H1 (cell line): ENCODE results near the gene SLAMF6. TPM values are rescaled to one million over a fixed set of nuclear protein-coding genes. Genes with fewer than 3 reads are reported as not detected.
"Not testable (repeated sequence)": the region's sequence is repeated elsewhere in the genome, so short reads cannot be mapped to it uniquely, and the experiment has no call there.

Experiments
- CTCF ChIA-PET: fragments of 300-600 bp; sonication (Branson Sonifier 250); formaldehyde crosslinking; loops from one replicate; lab custom pipeline; 2021; ENCODE audit not compliant: partially characterized antibody; lab: Charles Lee
- POLR2A ChIA-PET: fragments of 300-600 bp; sonication (Branson Sonifier 250); formaldehyde crosslinking; loops from one replicate; lab custom pipeline; 2021; ENCODE audit warnings: inconsistent platforms; ENCODE audit not compliant: partially characterized antibody; lab: Charles Lee
- DNase-seq, 2 experiments: peaks; one replicate each; pipeline versions ENCODE4 v3.0.0 to v3.0.0-alpha.2; 2010 to 2022; ENCODE audit warnings: low spot score in 2 of 2, low read depth in 1 of 2, mixed read lengths in 1 of 2
- FAIRE-seq: peaks from 2 replicates; lab custom pipeline; 2011; peaks lifted over from hg19 to GRCh38; lab: Jason Lieb, UNC
- H2AFZ ChIP-seq: 2 replicates; pipeline ENCODE4 v1.8.1; 2012; ENCODE audit warnings: low read length, inconsistent platforms
- H2AK5ac ChIP-seq: 2 replicates; pipeline ENCODE4 v1.6.1; 2013; ENCODE audit warnings: low read depth, low read length
- H2BK120ac ChIP-seq: replicated peaks from 2 replicates; pipeline ENCODE3; 2013; ENCODE audit warnings: low read depth, low read length, inconsistent platforms
- H2BK12ac ChIP-seq: 2 replicates; pipeline ENCODE4 v1.6.1; 2013; ENCODE audit warnings: low read depth, low read length
- H2BK15ac ChIP-seq: 2 replicates; pipeline ENCODE4 v1.6.1; 2013; ENCODE audit warnings: low read length
- H2BK20ac ChIP-seq: 2 replicates; pipeline ENCODE4 v1.6.1; 2013; ENCODE audit warnings: low read length
- H2BK5ac ChIP-seq: 2 replicates; pipeline ENCODE4 v1.6.1; 2013; ENCODE audit warnings: low read depth, low read length
- H3K14ac ChIP-seq: 2 replicates; pipeline ENCODE4 v1.6.1; 2013; ENCODE audit warnings: inconsistent platforms; ENCODE audit not compliant: insufficient read length
- H3K18ac ChIP-seq: 2 replicates; pipeline ENCODE4 v1.6.1; 2013; ENCODE audit warnings: low read length; ENCODE audit errors: extremely low read depth
- H3K23ac ChIP-seq: 2 replicates; pipeline ENCODE4 v1.6.1; 2013; ENCODE audit warnings: inconsistent platforms; ENCODE audit not compliant: insufficient read length
- H3K23me2 ChIP-seq: 2 replicates; pipeline ENCODE4 v1.6.1; 2013; ENCODE audit warnings: low read depth, low read length
- H3K27ac ChIP-seq: 2 replicates; pipeline ENCODE4 v1.6.1; 2011; ENCODE audit warnings: low read depth, low read length, inconsistent platforms
- H3K27me3 ChIP-seq, 4 experiments: replicated peaks in 1 of 4; 1 replicate in 1 of 4; 2 replicates in 3 of 4; pipeline versions ENCODE4 v1.6.1 to v1.8.1; 2011 to 2013; ENCODE audit warnings: low read length in 3 of 4, mild to moderate bottlenecking in 3 of 4, inconsistent platforms in 2 of 4, mixed read lengths in 2 of 4, moderate library complexity in 1 of 4; ENCODE audit not compliant: control insufficient read depth in 3 of 4, insufficient read depth in 3 of 4; ENCODE audit errors: extremely low read depth in 1 of 4
- H3K36me3 ChIP-seq, 4 experiments: 2 replicates each; pipeline versions ENCODE4 v1.6.1 to v1.8.1; 2011 to 2013; ENCODE audit warnings: mild to moderate bottlenecking in 4 of 4, low read length in 3 of 4, moderate library complexity in 2 of 4, control low read depth in 1 of 4, inconsistent platforms in 1 of 4; ENCODE audit not compliant: insufficient read depth in 4 of 4, control insufficient read depth in 2 of 4
- H3K4ac ChIP-seq: replicated peaks from 2 replicates; pipeline ENCODE3; 2013; ENCODE audit warnings: low read length, low read depth, mixed read lengths, inconsistent platforms; ENCODE audit not compliant: insufficient read length
- H3K4me1 ChIP-seq, 4 experiments: replicated peaks in 1 of 4; 1 replicate in 1 of 4; 2 replicates in 3 of 4; pipeline versions ENCODE4 v1.6.1 to v1.8.1; 2011 to 2013; ENCODE audit warnings: low read length in 3 of 4, inconsistent platforms in 2 of 4, mixed read lengths in 1 of 4; ENCODE audit not compliant: insufficient read depth in 4 of 4, control insufficient read depth in 3 of 4
- H3K4me2 ChIP-seq, 2 experiments: 2 replicates each; pipeline versions ENCODE4 v1.6.1 to v1.8.1; 2011 to 2013; ENCODE audit warnings: low read depth in 2 of 2, low read length in 2 of 2, control low read depth in 1 of 2, inconsistent platforms in 1 of 2, mild to moderate bottlenecking in 1 of 2; ENCODE audit not compliant: insufficient read depth in 1 of 2
- H3K4me3 ChIP-seq, 4 experiments: fragments of 200-600, 300-600 bp in 1 of 4; sonication (generic), shearing (Covaris generic), sonication (Bioruptor Twin) in 1 of 4; 2 replicates each; pipeline versions ENCODE4 v1.5.1 to v1.8.1; 2011 to 2016; ENCODE audit warnings: low read length in 4 of 4, low read depth in 3 of 4, control low read depth in 2 of 4, inconsistent platforms in 2 of 4, mild to moderate bottlenecking in 2 of 4, mixed read lengths in 1 of 4, moderate library complexity in 1 of 4; ENCODE audit not compliant: insufficient read depth in 2 of 4; ENCODE audit errors: extremely low read depth in 1 of 4
- H3K56ac ChIP-seq: replicated peaks from 2 replicates; pipeline ENCODE3; 2013; ENCODE audit warnings: low read depth, mild to moderate bottlenecking, mixed read lengths, low read length, inconsistent platforms; ENCODE audit not compliant: insufficient read length
- H3K79me1 ChIP-seq: 2 replicates; pipeline ENCODE4 v1.6.1; 2013; ENCODE audit warnings: low read depth, low read length, control low read depth
- H3K79me2 ChIP-seq, 2 experiments: 2 replicates each; pipeline versions ENCODE4 v1.6.1 to v1.8.1; 2012 to 2013; ENCODE audit warnings: low read length in 2 of 2, mild to moderate bottlenecking in 2 of 2, inconsistent platforms in 1 of 2; ENCODE audit not compliant: insufficient read depth in 2 of 2, control insufficient read depth in 1 of 2
- H3K9ac ChIP-seq, 4 experiments: replicated peaks in 1 of 4; 1 replicate in 1 of 4; 2 replicates in 3 of 4; pipeline versions ENCODE4 v1.6.1 to v1.8.1; 2011 to 2013; ENCODE audit warnings: low read depth in 3 of 4, low read length in 3 of 4, control low read depth in 2 of 4, mild to moderate bottlenecking in 2 of 4, moderate library complexity in 2 of 4, inconsistent platforms in 1 of 4; ENCODE audit errors: extremely low read depth in 1 of 4
- H3K9me3 ChIP-seq, 2 experiments: 2 replicates each; pipeline versions ENCODE4 v1.6.1 to v1.8.1; 2012 to 2013; ENCODE audit warnings: mild to moderate bottlenecking in 2 of 2, moderate library complexity in 2 of 2, control low read depth in 1 of 2, inconsistent platforms in 1 of 2, low read depth in 1 of 2, low read length in 1 of 2, mixed read lengths in 1 of 2; ENCODE audit not compliant: insufficient read depth in 2 of 2
- H4K20me1 ChIP-seq, 2 experiments: replicated peaks in 1 of 2; 2 replicates each; pipeline versions ENCODE3 to v1.8.1; 2011 to 2013; ENCODE audit warnings: inconsistent platforms in 2 of 2, low read length in 2 of 2, mild to moderate bottlenecking in 1 of 2; ENCODE audit not compliant: insufficient read depth in 2 of 2, control insufficient read depth in 1 of 2
- H4K5ac ChIP-seq: 2 replicates; pipeline ENCODE4 v1.6.1; 2013; ENCODE audit warnings: low read length, low read depth, mixed read lengths, inconsistent platforms; ENCODE audit not compliant: insufficient read length
- H4K8ac ChIP-seq: 2 replicates; pipeline ENCODE4 v1.8.0; 2013; ENCODE audit warnings: mild to moderate bottlenecking, moderate library complexity, low read length, inconsistent platforms; ENCODE audit not compliant: insufficient read depth; ENCODE audit errors: extremely low read depth
- H4K91ac ChIP-seq: replicated peaks from 2 replicates; pipeline ENCODE3; 2013; ENCODE audit warnings: low read length, mixed read lengths, inconsistent platforms; ENCODE audit not compliant: insufficient read length
- WGBS, 2 experiments: shearing (Covaris generic) in 1 of 2; methylation state at CpG; one replicate each; pipeline versions ENCODE4 v1.1.6 to v1.1.7; 2013 to 2015; ENCODE audit warnings: low lambda C conversion rate in 2 of 2, mixed read lengths in 2 of 2, inconsistent platforms in 1 of 2, low coverage in 1 of 2, missing lambda C conversion rate in 1 of 2; ENCODE audit not compliant: insufficient replicate concordance in 2 of 2, insufficient coverage in 1 of 2, insufficient read length in 1 of 2; ENCODE audit errors: extremely low coverage in 1 of 2, missing lambda C conversion rate in 1 of 2; 5-methylcytosine and 5-hydroxymethylcytosine counted together
- polyA plus RNA-seq, 7 experiments: library from polyadenylated mRNA; depleted of rRNA in 3 of 7; stranded (reverse) in 5 of 7; unstranded in 2 of 7; fragments of >200 nt in 5 of 7; fragments of 200-250 nt in 2 of 7; gene quantifications; 1 replicate in 5 of 7; 2 replicates in 1 of 7; 4 replicates in 1 of 7; pipeline versions ENCODE4 v1.2.1 to v1.2.3, GENCODE V29; 2011 to 2013; ENCODE audit warnings: missing spikeins in 2 of 7, mixed read lengths in 2 of 7
- total RNA-seq: library from RNA; stranded (reverse); fragmentation: NEBNext Ultra II Directional; extraction: Animal tissue kit (Norgen Biotek cat#: 25700); gene quantifications from 2 replicates; pipeline ENCODE4 v1.2.1, GENCODE V29; 2021

The SLAMF6 gene
- total and polyA plus RNA-seq, 2 of the 8 experiments (the other 6 are each of a cell fraction or from before 2014, with no cell fraction given), result not detected

GRCh38 chr1:160529401-160529952 is 6.4 kb upstream of the SLAMF6 start:
- H3K14ac ChIP-seq, H4K8ac ChIP-seq, H3K4ac ChIP-seq, FAIRE-seq, H3K18ac ChIP-seq, H3K36me3 ChIP-seq, H3K27ac ChIP-seq, H3K79me1 ChIP-seq, H2AK5ac ChIP-seq, H3K27me3 ChIP-seq, H2AFZ ChIP-seq, H4K5ac ChIP-seq, H2BK120ac ChIP-seq, H4K20me1 ChIP-seq, DNase-seq, H2BK15ac ChIP-seq, H4K91ac ChIP-seq, POLR2A ChIA-PET, H2BK12ac ChIP-seq, H3K4me1 ChIP-seq, H2BK20ac ChIP-seq, H2BK5ac ChIP-seq, H3K79me2 ChIP-seq, H3K56ac ChIP-seq, H3K9ac ChIP-seq, H3K23ac ChIP-seq, H3K23me2 ChIP-seq, H3K4me2 ChIP-seq, H3K4me3 ChIP-seq: not testable (repeated sequence)
- 84% methylated on average over 7 of the region's 7 CpGs; no CpG with 5 or more reads in 1 of the 2 experiments for WGBS, 2 experiments
- CTCF ChIA-PET, result interaction anchor here (0.9 to 2.2 kb wide), 8 partner anchors 10 to 116 kb away, joined by 3 to 8 read pairs (median 4); no protein-coding TSS in a partner anchor
- H3K9me3 ChIP-seq, result peaks cover 6 to 15% of the 10 kb centered on the region in 2 experiments; a peak in 3 of 4 replicates

DNA sequence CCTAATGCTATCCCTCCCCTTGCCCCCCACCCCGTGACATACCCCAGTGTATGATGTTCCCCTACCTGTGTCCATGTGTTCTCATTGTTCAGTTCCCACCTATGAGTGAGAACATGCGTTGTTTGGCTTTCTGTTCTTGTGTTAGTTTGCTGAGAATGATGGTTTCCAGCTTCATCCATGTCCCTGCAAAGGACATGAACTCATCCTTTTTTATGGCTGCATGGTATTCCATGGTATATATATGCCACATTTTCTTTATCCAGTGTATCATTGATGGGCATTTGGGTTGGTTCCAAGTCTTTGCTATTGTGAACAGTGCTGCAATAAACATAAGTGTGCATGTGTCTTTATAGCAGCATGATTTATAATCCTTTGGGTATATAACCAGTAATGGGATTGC is 734 bp upstream of the SLAMF6 start:
- DNase-seq, H2AFZ ChIP-seq, H3K4me3 ChIP-seq, H3K56ac ChIP-seq, H3K9ac ChIP-seq, H4K5ac ChIP-seq, H3K18ac ChIP-seq, H3K23ac ChIP-seq, POLR2A ChIA-PET, H2BK120ac ChIP-seq, H3K4me2 ChIP-seq, H3K14ac ChIP-seq, H3K27ac ChIP-seq, H4K8ac ChIP-seq, H3K4me1 ChIP-seq, H3K4ac ChIP-seq, H4K20me1 ChIP-seq, H4K91ac ChIP-seq, H3K79me2 ChIP-seq, CTCF ChIA-PET, H3K9me3 ChIP-seq, H2BK20ac ChIP-seq, H3K27me3 ChIP-seq, H3K79me1 ChIP-seq, H2BK5ac ChIP-seq, H2AK5ac ChIP-seq, H2BK15ac ChIP-seq, H2BK12ac ChIP-seq, FAIRE-seq, H3K36me3 ChIP-seq, H3K23me2 ChIP-seq: not testable (repeated sequence)
- WGBS, 2 experiments, result 86% methylated on average over 2 of the region's 2 CpGs; no CpG with 5 or more reads in 1 of the 2 experiments
